Adrenal gland (tissue), 12 donors: ENCODE measurements around the gene ZCCHC7. TPM values are rescaled to one million over a fixed set of nuclear protein-coding genes. Genes with fewer than 3 reads are reported as not detected.

Source experiments
- DNase-seq, 7 donors: peaks; one replicate each; pipeline ENCODE4 v3.0.0-alpha.2; 2019 to 2020
- H3K27ac ChIP-seq, 5 donors: fragments of 200-600 bp; sonication (generic) in 4 of 5; 1 replicate in 3 of 5; 2 replicates in 2 of 5; pipeline versions ENCODE4 v1.5.1 to v1.8.0; 2016 to 2020; ENCODE audit warnings: mild to moderate bottlenecking in 1 of 5
- H3K27me3 ChIP-seq: fragments of 200-600 bp; 2 replicates; pipeline ENCODE4 v1.8.0; 2021
- H3K36me3 ChIP-seq, 2 donors: fragments of 200-600 bp; replicated peaks in 1 of 2; 1 replicate in 1 of 2; 2 replicates in 1 of 2; pipeline versions ENCODE4 v1.5.1 to v1.8.0; 2018 to 2022
- H3K4me1 ChIP-seq, 2 donors: fragments of 200-600 bp; replicated peaks in 1 of 2; 1 replicate in 1 of 2; 2 replicates in 1 of 2; pipeline versions ENCODE4 v1.5.1 to v1.8.0; 2018 to 2021
- H3K4me3 ChIP-seq, 4 donors: fragments of 200-600 bp; sonication (generic) in 3 of 4; one replicate each; pipeline ENCODE4 v1.5.1; 2016 to 2018
- H3K9me3 ChIP-seq, 3 donors: fragments of 200-600 bp; sonication (generic) in 1 of 3; replicated peaks in 1 of 3; 1 replicate in 2 of 3; 2 replicates in 1 of 3; pipeline versions ENCODE4 v1.5.1 to v1.8.0; 2016 to 2021
- POLR2A ChIP-seq, 2 donors: fragments of 450-650 bp; IDR thresholded peaks; one replicate each; pipeline ENCODE4 v1.6.1; 2017; ENCODE audit warnings: antibody characterized with exemption in 2 of 2, mild to moderate bottlenecking in 2 of 2, moderate library complexity in 1 of 2
- WGBS, 4 donors: extraction: QIAGEN DNeasy Blood & Tissue Kit in 2 of 4; methylation state at CpG; one replicate each; pipeline versions ENCODE4 v1.1.5 to v1.1.7; 2013 to 2017; 5-methylcytosine and 5-hydroxymethylcytosine counted together
- intact Hi-C, 2 donors: fragments of 100-400 bp; cut with DNase I; formaldehyde crosslinking; loops; one replicate each; pipeline versions ENCODE4 v1.14.1 to v1.15.0; 2022 to 2023
- polyA plus RNA-seq, 3 donors: library from polyadenylated mRNA; stranded (reverse); fragments of 200-250 nt in 2 of 3; fragments of 350-450 nt in 1 of 3; fragmentation: Illumina TruSeq in 1 of 3; extraction: RNeasy Lipid Tissue Mini Kit (QIAGEN cat#74804) in 1 of 3; gene quantifications; one replicate each; pipeline ENCODE4 v1.2.3, GENCODE V29; 2013 to 2014
- total RNA-seq, 9 donors: library from RNA; depleted of rRNA in 4 of 9; stranded (reverse); fragments of >200 nt in 4 of 9; fragments of 120-200 nt in 1 of 9; fragmentation: NEBNext Ultra II Directional in 1 of 9; extraction: Animal tissue kit (Norgen Biotek cat#: 25700) in 1 of 9; gene quantifications; one replicate each; pipeline versions ENCODE4 v1.1.0 to v1.2.4, GENCODE V29; 2013 to 2023
- TF ChIP-seq, protein P1 (sequence below), 6 experiments: fragments of 450-650 bp in 4 of 6; fragments of 200-600 bp in 2 of 6; sonication (generic) in 1 of 6; IDR thresholded peaks; 1 replicate in 5 of 6; 2 replicates in 1 of 6; pipeline versions ENCODE4 v1.5.1 to v1.8.0; 2016 to 2021; ENCODE audit warnings: antibody characterized with exemption in 6 of 6, mild to moderate bottlenecking in 2 of 6, moderate library complexity in 1 of 6
- donor health status: healthy with polysubstance abuse.
- donor health status: Bipolar disorder and iron deficiency.
- donor health status: DM: yes; HTN: yes; CAD: no.
- donor health status: DM: no; HTN: no; CAD: no.
- donor health status: DM: no; HTN: no; CAD: no.
- donor health status: DM: yes; HTN: yes; CAD: no.

Gene ZCCHC7
- total and polyA plus RNA-seq, 12 donors: 6.0 to 21.3 (median 18.8) TPM

DNA sequence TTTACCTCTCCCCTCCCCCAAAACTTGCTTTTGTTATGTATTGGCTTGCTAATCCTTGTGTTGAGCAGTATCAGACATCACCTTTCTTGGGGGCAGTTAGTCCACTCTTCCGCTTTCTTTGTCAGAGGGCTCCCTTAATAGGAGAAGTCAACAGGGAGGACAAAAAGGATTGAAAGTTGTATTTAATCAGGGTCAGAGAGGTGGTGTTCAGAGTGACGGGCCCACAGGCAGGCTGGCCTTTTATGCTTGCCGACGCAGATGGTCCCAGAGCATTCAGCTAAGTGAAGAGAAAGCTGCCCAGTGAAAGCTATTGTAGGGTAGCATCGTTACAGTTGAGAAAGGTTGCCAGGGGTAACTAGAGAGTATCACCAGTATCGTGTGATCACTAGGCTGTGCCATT lies 131.1 kb downstream of the ZCCHC7 start:
- no peak overlapping the region for H3K4me3 ChIP-seq
- intact Hi-C loops: no loop called here
- no peaks in the 10 kb centered on the region for H3K27me3 ChIP-seq
- no peak overlapping the region for H3K27ac ChIP-seq
- no peaks in the 10 kb centered on the region for H3K36me3 ChIP-seq
- TF ChIP-seq POLR2A (IDR thresholded peaks at IDR 0.05): no peak
- TF ChIP-seq, protein P1, sequence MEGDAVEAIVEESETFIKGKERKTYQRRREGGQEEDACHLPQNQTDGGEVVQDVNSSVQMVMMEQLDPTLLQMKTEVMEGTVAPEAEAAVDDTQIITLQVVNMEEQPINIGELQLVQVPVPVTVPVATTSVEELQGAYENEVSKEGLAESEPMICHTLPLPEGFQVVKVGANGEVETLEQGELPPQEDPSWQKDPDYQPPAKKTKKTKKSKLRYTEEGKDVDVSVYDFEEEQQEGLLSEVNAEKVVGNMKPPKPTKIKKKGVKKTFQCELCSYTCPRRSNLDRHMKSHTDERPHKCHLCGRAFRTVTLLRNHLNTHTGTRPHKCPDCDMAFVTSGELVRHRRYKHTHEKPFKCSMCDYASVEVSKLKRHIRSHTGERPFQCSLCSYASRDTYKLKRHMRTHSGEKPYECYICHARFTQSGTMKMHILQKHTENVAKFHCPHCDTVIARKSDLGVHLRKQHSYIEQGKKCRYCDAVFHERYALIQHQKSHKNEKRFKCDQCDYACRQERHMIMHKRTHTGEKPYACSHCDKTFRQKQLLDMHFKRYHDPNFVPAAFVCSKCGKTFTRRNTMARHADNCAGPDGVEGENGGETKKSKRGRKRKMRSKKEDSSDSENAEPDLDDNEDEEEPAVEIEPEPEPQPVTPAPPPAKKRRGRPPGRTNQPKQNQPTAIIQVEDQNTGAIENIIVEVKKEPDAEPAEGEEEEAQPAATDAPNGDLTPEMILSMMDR (IDR thresholded peaks at IDR 0.05): no peak
- WGBS, 4 donors: 87 to 89% (median 88%) methylated on average over 6 of the region's 6 CpGs
- H3K4me1 ChIP-seq: no peaks in the 10 kb centered on the region
- no peak for DNase-seq
- H3K9me3 ChIP-seq: no peaks in the 10 kb centered on the region

DNA sequence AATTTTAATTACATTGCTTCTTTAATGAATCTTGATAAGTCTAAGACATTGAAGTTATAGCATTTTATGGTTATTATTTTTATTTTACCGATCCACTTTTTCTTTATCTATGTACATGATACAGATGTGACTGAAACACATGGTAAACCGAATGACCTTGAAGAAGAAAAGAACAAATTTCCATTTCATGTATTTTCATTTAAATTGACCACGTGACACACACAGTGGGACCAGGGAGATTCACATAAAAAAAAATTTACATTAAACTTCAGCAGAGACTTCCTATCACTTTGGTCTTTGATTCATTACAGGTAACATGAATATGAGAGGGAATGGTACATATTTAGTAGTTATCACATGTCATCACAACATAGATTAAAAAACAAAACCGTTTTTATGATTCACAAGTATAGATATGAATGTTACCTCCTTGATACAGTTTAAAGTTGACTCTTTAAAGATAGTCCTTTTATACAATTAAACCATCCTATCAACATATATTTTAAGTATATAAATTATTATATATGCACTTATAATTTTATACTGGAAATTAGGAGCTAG lies 133.1 kb downstream of the ZCCHC7 start:
- no peaks in the 10 kb centered on the region for H3K36me3 ChIP-seq
- H3K4me3 ChIP-seq: no peak overlapping the region
- no peak overlapping the region for H3K27ac ChIP-seq
- intact Hi-C loops: no loop called here
- H3K4me1 ChIP-seq: no peaks in the 10 kb centered on the region
- DNase-seq: no peak
- TF ChIP-seq, protein P1 (IDR thresholded peaks at IDR 0.05): no peak
- no peak for TF ChIP-seq POLR2A (IDR thresholded peaks at IDR 0.05)
- no peaks in the 10 kb centered on the region for H3K9me3 ChIP-seq
- no peaks in the 10 kb centered on the region for H3K27me3 ChIP-seq
- WGBS, 4 donors: 80 to 86% (median 84%) methylated on average over 4 of the region's 4 CpGs

DNA sequence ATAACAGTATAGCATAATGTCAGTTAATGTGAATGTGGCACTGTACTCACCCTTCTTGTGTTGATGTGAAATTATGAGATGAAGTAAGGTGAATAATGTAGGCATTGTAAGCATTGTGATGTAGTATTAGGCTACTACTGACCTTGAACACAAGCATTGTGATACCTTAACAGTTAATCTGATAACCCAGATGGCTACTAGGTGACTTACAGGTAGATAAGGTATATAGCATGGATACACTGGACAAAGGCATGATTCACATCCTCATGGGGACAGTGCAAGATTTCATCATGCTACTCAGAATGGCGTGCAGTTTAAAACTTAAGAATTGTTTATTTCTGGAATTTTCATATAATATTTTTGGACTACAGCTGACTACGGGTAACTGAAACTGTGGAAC lies 134.8 kb downstream of the ZCCHC7 start:
- no peak overlapping the region for H3K4me3 ChIP-seq
- no peak overlapping the region for H3K27ac ChIP-seq
- intact Hi-C loops: no loop called here
- WGBS, 4 donors: 95 to 100% (median 99%) methylated on average over 2 of the region's 2 CpGs
- no peaks in the 10 kb centered on the region for H3K4me1 ChIP-seq
- no peaks in the 10 kb centered on the region for H3K27me3 ChIP-seq
- H3K36me3 ChIP-seq: no peaks in the 10 kb centered on the region
- H3K9me3 ChIP-seq: no peaks in the 10 kb centered on the region
- DNase-seq: no peak
- TF ChIP-seq POLR2A (IDR thresholded peaks at IDR 0.05): no peak
- TF ChIP-seq, protein P1 (IDR thresholded peaks at IDR 0.05): no peak

GRCh38 chr9:37255944-37256862 lies 135.8 kb downstream of the ZCCHC7 start:
- TF ChIP-seq, protein P1 (IDR thresholded peaks at IDR 0.05): no peak
- no peak for TF ChIP-seq POLR2A (IDR thresholded peaks at IDR 0.05)
- WGBS, 4 donors: 62 to 77% (median 70%) methylated on average over 4 of the region's 4 CpGs
- intact Hi-C loops: no loop called here

More at GRCh38 chr9:37255944-37256862, 135.8 kb downstream of the ZCCHC7 start:
- no peaks in the 10 kb centered on the region for H3K9me3 ChIP-seq
- H3K27ac ChIP-seq: no peak overlapping the region
- no peaks in the 10 kb centered on the region for H3K36me3 ChIP-seq
- no peak overlapping the region for H3K4me3 ChIP-seq
- no peaks in the 10 kb centered on the region for H3K4me1 ChIP-seq
- no peak for DNase-seq
- no peaks in the 10 kb centered on the region for H3K27me3 ChIP-seq
